ENCODE measurements around the gene NPPA. TPM values are rescaled to one million over a fixed set of nuclear protein-coding genes. Genes with fewer than 3 reads are reported as not detected.

The NPPA gene
- total and polyA plus RNA-seq, 2 donors (not counting 1 experiment from before 2014, with no cell fraction given) = not detected

DNA sequence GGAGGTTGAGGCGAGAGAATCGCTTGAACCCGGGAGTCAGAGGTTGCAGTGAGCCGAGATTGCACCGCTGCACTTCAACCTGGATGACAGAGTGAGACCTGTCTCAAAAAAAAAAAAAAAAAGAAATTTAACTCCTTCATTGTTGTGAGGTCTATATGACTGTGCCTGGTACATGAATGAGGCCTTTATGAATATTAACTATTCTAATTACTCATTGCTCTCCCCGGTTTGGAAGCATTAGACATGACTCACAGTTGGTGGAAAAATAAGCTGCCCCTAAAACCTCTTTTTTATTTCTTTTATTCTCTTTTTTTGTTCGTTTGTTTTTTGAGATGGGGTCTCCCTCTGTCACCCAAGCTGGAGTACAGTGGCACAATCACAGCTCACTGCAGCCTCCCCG lies 7.8 kb upstream of the NPPA start:
- DNase-seq (ENCODE audit: low read depth in 2 of 2) = no peak
- Histone ChIP-seq H3K27ac (ENCODE audit: insufficient read depth, low read length) (no peak overlapping the region), H2AFZ (ENCODE audit: low read length) (no peak overlapping the region)

DNA sequence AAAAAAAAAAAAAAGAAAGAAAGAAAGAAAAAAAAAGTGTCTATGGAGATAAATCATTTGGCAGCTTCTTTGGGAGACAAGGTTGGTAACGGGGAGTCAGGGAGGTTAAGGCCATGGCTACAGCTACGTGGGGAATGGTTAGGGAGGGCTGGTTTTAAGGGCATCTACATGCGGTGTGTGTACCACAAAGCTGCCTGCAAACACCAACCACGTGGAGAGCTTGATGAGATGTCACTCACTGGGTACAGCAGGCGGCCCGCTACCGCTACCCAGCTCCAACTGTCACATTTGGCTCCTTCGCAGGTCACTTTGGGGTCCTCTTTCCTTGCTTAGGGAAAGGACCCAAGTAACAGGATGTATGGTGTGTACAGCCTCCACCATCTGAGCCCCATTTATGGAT lies 6.9 kb upstream of the NPPA start:
- no peak for DNase-seq (ENCODE audit: low read depth in 2 of 2)
- Histone ChIP-seq H2AFZ (ENCODE audit: low read length) (no peak overlapping the region), H3K79me2 (ENCODE audit: control insufficient read depth, insufficient read depth, low read length) (no peaks in the 10 kb centered on the region), H3K27me3 (ENCODE audit: control insufficient read depth, insufficient read depth, low read length) (peaks cover 22% of the 10 kb centered on the region), H3K9ac (ENCODE audit: insufficient read depth, low read length) (no peak overlapping the region), H4K20me1 (ENCODE audit: control insufficient read depth, extremely low read depth, insufficient read depth, low read length) (no peaks in the 10 kb centered on the region), H3K4me3 (replicated peaks in 1 of 4; ENCODE audit: control extremely low read depth in 1 of 4, insufficient read depth in 1 of 4, low read depth in 3 of 4, low read length in 4 of 4) (no peak overlapping the region), H3K9me3 (ENCODE audit: control insufficient read depth, insufficient read depth, low read depth, low read length) (no peaks in the 10 kb centered on the region), H3K4me1 (ENCODE audit: control insufficient read depth, extremely low read depth, insufficient read depth, low read length) (no peaks in the 10 kb centered on the region), H3K27ac (ENCODE audit: insufficient read depth, low read length) (no peak overlapping the region), H3K4me2 (ENCODE audit: extremely low read depth, insufficient read depth, low read length) (no peak overlapping the region), H3K36me3 (ENCODE audit: control insufficient read depth, insufficient read depth, low read length) (no peaks in the 10 kb centered on the region)
- TF ChIP-seq EZH2 (IDR thresholded peaks at IDR 0.05; ENCODE audit: low read length, missing control alignments) = no peak
- TF ChIP-seq, protein P1, sequence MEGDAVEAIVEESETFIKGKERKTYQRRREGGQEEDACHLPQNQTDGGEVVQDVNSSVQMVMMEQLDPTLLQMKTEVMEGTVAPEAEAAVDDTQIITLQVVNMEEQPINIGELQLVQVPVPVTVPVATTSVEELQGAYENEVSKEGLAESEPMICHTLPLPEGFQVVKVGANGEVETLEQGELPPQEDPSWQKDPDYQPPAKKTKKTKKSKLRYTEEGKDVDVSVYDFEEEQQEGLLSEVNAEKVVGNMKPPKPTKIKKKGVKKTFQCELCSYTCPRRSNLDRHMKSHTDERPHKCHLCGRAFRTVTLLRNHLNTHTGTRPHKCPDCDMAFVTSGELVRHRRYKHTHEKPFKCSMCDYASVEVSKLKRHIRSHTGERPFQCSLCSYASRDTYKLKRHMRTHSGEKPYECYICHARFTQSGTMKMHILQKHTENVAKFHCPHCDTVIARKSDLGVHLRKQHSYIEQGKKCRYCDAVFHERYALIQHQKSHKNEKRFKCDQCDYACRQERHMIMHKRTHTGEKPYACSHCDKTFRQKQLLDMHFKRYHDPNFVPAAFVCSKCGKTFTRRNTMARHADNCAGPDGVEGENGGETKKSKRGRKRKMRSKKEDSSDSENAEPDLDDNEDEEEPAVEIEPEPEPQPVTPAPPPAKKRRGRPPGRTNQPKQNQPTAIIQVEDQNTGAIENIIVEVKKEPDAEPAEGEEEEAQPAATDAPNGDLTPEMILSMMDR (conservative IDR thresholded peaks at IDR 0.05 in 1 of 2, IDR thresholded peaks at IDR 0.05 in 1 of 2; ENCODE audit: low read depth in 1 of 2, low read length in 2 of 2) = no peak

More for the DNA sequence above, 7.8 kb upstream of the NPPA start:
- no peaks in the 10 kb centered on the region for H3K4me1 ChIP-seq (ENCODE audit: control insufficient read depth, extremely low read depth, insufficient read depth, low read length)
- H4K20me1 ChIP-seq (ENCODE audit: control insufficient read depth, extremely low read depth, insufficient read depth, low read length) = no peaks in the 10 kb centered on the region
- H3K79me2 ChIP-seq (ENCODE audit: control insufficient read depth, insufficient read depth, low read length) = no peaks in the 10 kb centered on the region
- TF ChIP-seq, protein P1 (conservative IDR thresholded peaks at IDR 0.05 in 1 of 2, IDR thresholded peaks at IDR 0.05 in 1 of 2; ENCODE audit: low read depth in 1 of 2, low read length in 2 of 2) = no peak
- TF ChIP-seq EZH2 (IDR thresholded peaks at IDR 0.05; ENCODE audit: low read length, missing control alignments) = no peak
- no peaks in the 10 kb centered on the region for H3K9me3 ChIP-seq (ENCODE audit: control insufficient read depth, insufficient read depth, low read depth, low read length)
- no peak overlapping the region for H3K4me2 ChIP-seq (ENCODE audit: extremely low read depth, insufficient read depth, low read length)
- peaks cover 22% of the 10 kb centered on the region for H3K27me3 ChIP-seq (ENCODE audit: control insufficient read depth, insufficient read depth, low read length)
- H3K4me3 ChIP-seq (replicated peaks in 1 of 4; ENCODE audit: control extremely low read depth in 1 of 4, insufficient read depth in 1 of 4, low read depth in 3 of 4, low read length in 4 of 4) = no peak overlapping the region
- H3K36me3 ChIP-seq (ENCODE audit: control insufficient read depth, insufficient read depth, low read length) = no peaks in the 10 kb centered on the region
- no peak overlapping the region for H3K9ac ChIP-seq (ENCODE audit: insufficient read depth, low read length)

DNA sequence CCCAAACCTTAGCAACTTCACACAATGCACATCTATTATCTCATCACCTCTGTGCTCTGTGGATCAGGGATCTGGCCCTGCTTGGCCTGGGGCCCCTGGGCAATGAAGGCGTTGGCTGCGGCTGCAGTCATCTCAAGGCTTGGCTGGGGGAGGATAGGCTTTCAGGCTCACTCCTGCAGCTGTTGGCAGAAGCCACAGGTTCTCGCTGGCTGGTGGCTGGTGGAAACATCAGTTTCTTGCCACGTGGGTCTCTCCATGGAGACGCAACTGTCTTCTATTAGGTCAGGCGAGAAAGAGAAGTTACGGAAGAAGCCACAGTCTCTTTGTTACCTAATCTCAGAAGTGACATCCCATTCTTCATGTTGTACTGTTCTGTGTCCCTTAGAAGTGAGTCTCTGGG lies 3.6 kb upstream of the NPPA start:
- Histone ChIP-seq H3K27ac (ENCODE audit: insufficient read depth, low read length) (no peak overlapping the region), H3K9me3 (ENCODE audit: control insufficient read depth, insufficient read depth, low read depth, low read length) (no peaks in the 10 kb centered on the region), H3K9ac (ENCODE audit: insufficient read depth, low read length) (no peak overlapping the region), H3K36me3 (ENCODE audit: control insufficient read depth, insufficient read depth, low read length) (peaks cover 7% of the 10 kb centered on the region), H3K27me3 (ENCODE audit: control insufficient read depth, insufficient read depth, low read length) (no peaks in the 10 kb centered on the region), H3K4me2 (ENCODE audit: extremely low read depth, insufficient read depth, low read length) (no peak overlapping the region), H2AFZ (ENCODE audit: low read length) (no peak overlapping the region), H3K4me3 (replicated peaks in 1 of 4; ENCODE audit: control extremely low read depth in 1 of 4, insufficient read depth in 1 of 4, low read depth in 3 of 4, low read length in 4 of 4) (no peak overlapping the region), H3K79me2 (ENCODE audit: control insufficient read depth, insufficient read depth, low read length) (no peaks in the 10 kb centered on the region), H3K4me1 (ENCODE audit: control insufficient read depth, extremely low read depth, insufficient read depth, low read length) (no peaks in the 10 kb centered on the region), H4K20me1 (ENCODE audit: control insufficient read depth, extremely low read depth, insufficient read depth, low read length) (no peaks in the 10 kb centered on the region)
- DNase-seq (ENCODE audit: low read depth in 2 of 2) = no peak
- no peak for TF ChIP-seq EZH2 (IDR thresholded peaks at IDR 0.05; ENCODE audit: low read length, missing control alignments)
- TF ChIP-seq, protein P1 (conservative IDR thresholded peaks at IDR 0.05 in 1 of 2, IDR thresholded peaks at IDR 0.05 in 1 of 2; ENCODE audit: low read depth in 1 of 2, low read length in 2 of 2) = no peak

All from fibroblast of lung (primary cell).